ENCODE results near the gene MYO9A.

- TF ChIP-seq CTCF (IDR thresholded peaks at IDR 0.05) (no peak), REST (IDR thresholded peaks at IDR 0.05; ENCODE audit: insufficient read depth in 1 of 2, low read depth in 2 of 2, low read length in 1 of 2) (no peak), POLR2AphosphoS5 (IDR thresholded peaks at IDR 0.05; ENCODE audit: low read depth, low read length) (no peak), SIN3A (IDR thresholded peaks at IDR 0.05; ENCODE audit: borderline replicate concordance, insufficient read depth, low read depth, low read length) (no peak)
Measured at GRCh38 chr15:72042054-72042453, 75.9 kb downstream of the MYO9A start.

Data from Panc1 (cell line).